SK-N-SH treated with all-trans-retinoic acid at 6 μM for 48 hours (cell line): Measurements from ENCODE around the gene PDE1C.

Source experiments
- ATAC-seq: fragments of 200-7000 bp; cut with Tn5 transposase; 3 replicates; pipeline ENCODE4 v1.9.1; 2020; ENCODE audit warnings: mild to moderate bottlenecking, moderate library complexity
- ARNTL ChIP-seq: fragments of 450-650 bp; formaldehyde crosslinking; IDR thresholded peaks from 2 replicates; pipeline ENCODE4 v1.5.0; 2020; ENCODE audit warnings: low read depth, mild to moderate bottlenecking, moderate library complexity, borderline replicate concordance
- BACH2 ChIP-seq: fragments of 250-450 bp; sonication (Bioruptor Pico); IDR thresholded peaks from 2 replicates; pipeline ENCODE4 v1.9.0; 2021; ENCODE audit warnings: mild to moderate bottlenecking, borderline replicate concordance
- CSDC2 ChIP-seq: fragments of 250-450 bp; sonication (Bioruptor Pico); IDR thresholded peaks from 2 replicates; pipeline ENCODE4 v1.5.0; 2020; ENCODE audit warnings: mild to moderate bottlenecking, moderate library complexity
- PPARA ChIP-seq: fragments of 250-450 bp; sonication (Bioruptor Pico); IDR thresholded peaks from 2 replicates; pipeline ENCODE4 v1.5.0; 2020; ENCODE audit warnings: mild to moderate bottlenecking, borderline replicate concordance
- SNAI2 ChIP-seq: fragments of 250-450 bp; sonication (Bioruptor Pico); IDR thresholded peaks from 2 replicates; pipeline ENCODE4 v1.5.0; 2020; ENCODE audit warnings: mild to moderate bottlenecking, moderate library complexity
- TCF4 ChIP-seq: fragments of 250-450 bp; sonication (Bioruptor Pico); IDR thresholded peaks from 2 replicates; pipeline ENCODE4 v1.8.0; 2021; ENCODE audit warnings: mild to moderate bottlenecking, moderate library complexity, borderline replicate concordance
- TOX ChIP-seq: fragments of 250-450 bp; sonication (Bioruptor Pico); IDR thresholded peaks from 2 replicates; pipeline ENCODE4 v1.8.0; 2021; ENCODE audit warnings: mild to moderate bottlenecking, moderate library complexity, borderline replicate concordance
- ZC3H10 ChIP-seq: fragments of 250-450 bp; sonication (Bioruptor Pico); IDR thresholded peaks from 2 replicates; pipeline ENCODE4 v1.5.1; 2021; ENCODE audit warnings: mild to moderate bottlenecking, moderate library complexity
- ZFP3 ChIP-seq: fragments of 250-450 bp; sonication (Bioruptor Pico); IDR thresholded peaks from 2 replicates; pipeline ENCODE4 v1.5.0; 2020; ENCODE audit warnings: mild to moderate bottlenecking, moderate library complexity
- ZFP30 ChIP-seq: fragments of 450-650 bp; formaldehyde crosslinking; IDR thresholded peaks from 2 replicates; pipeline ENCODE4 v1.5.0; 2022; ENCODE audit warnings: mild to moderate bottlenecking, moderate library complexity
- ZNF565 ChIP-seq: fragments of 450-650 bp; formaldehyde crosslinking; conservative IDR thresholded peaks from 2 replicates; pipeline ENCODE4 v1.5.0; 2020; ENCODE audit warnings: low read depth, mild to moderate bottlenecking, moderate library complexity
- ZNF70 ChIP-seq: fragments of 450-650 bp; formaldehyde crosslinking; IDR thresholded peaks from 2 replicates; pipeline ENCODE4 v1.5.0; 2020; ENCODE audit warnings: mild to moderate bottlenecking, moderate library complexity
- ZNF8 ChIP-seq: fragments of 450-650 bp; formaldehyde crosslinking; IDR thresholded peaks from 2 replicates; pipeline ENCODE4 v1.5.0; 2020; ENCODE audit warnings: mild to moderate bottlenecking, moderate library complexity
- TF ChIP-seq, protein P1 (sequence below): fragments of 250-450 bp; sonication (Bioruptor Pico); IDR thresholded peaks from 2 replicates; pipeline ENCODE4 v1.8.0; 2020; ENCODE audit warnings: mild to moderate bottlenecking, moderate library complexity, borderline replicate concordance
- TF ChIP-seq, protein P2 (sequence below): fragments of 250-450 bp; sonication (Bioruptor Pico); IDR thresholded peaks from 2 replicates; pipeline ENCODE4 v1.5.0; 2020; ENCODE audit warnings: mild to moderate bottlenecking, moderate library complexity
- TF ChIP-seq, protein P3 (sequence below): fragments of 250-450 bp; sonication (Bioruptor Pico); IDR thresholded peaks from 2 replicates; pipeline ENCODE4 v1.8.0; 2021; ENCODE audit warnings: low read depth, mild to moderate bottlenecking, moderate library complexity, borderline replicate concordance

Gene PDE1C

DNA sequence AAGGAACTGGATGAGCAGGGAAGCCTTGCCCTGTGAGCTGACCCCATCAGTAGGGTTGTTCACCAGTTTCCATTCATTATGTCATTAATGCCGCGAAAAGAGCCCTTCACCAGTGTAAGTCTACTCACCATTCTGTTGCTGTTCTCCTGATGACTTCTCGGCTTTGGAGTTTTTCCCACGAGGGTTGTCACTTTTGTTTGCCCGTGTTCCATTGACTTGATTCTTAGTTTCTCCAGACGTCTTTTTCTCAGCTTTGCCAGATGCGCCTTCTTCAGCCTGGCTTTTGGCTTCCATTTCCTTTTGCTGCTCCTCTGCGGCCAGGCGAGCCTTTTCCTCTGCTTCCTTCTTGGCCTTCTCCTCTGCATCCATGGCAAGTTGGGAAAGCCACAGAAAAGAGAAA is 254.4 kb downstream of the PDE1C start (continued):
- TF ChIP-seq ZNF8 (no peak), ZC3H10 (no peak), TCF4 (CRISPR knock-in tag) (no peak), ZFP3 (CRISPR knock-in tag) (no peak)
- TF ChIP-seq, protein P1, sequence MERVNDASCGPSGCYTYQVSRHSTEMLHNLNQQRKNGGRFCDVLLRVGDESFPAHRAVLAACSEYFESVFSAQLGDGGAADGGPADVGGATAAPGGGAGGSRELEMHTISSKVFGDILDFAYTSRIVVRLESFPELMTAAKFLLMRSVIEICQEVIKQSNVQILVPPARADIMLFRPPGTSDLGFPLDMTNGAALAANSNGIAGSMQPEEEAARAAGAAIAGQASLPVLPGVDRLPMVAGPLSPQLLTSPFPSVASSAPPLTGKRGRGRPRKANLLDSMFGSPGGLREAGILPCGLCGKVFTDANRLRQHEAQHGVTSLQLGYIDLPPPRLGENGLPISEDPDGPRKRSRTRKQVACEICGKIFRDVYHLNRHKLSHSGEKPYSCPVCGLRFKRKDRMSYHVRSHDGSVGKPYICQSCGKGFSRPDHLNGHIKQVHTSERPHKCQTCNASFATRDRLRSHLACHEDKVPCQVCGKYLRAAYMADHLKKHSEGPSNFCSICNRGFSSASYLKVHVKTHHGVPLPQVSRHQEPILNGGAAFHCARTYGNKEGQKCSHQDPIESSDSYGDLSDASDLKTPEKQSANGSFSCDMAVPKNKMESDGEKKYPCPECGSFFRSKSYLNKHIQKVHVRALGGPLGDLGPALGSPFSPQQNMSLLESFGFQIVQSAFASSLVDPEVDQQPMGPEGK (CRISPR knock-in tag), result no peak

DNA sequence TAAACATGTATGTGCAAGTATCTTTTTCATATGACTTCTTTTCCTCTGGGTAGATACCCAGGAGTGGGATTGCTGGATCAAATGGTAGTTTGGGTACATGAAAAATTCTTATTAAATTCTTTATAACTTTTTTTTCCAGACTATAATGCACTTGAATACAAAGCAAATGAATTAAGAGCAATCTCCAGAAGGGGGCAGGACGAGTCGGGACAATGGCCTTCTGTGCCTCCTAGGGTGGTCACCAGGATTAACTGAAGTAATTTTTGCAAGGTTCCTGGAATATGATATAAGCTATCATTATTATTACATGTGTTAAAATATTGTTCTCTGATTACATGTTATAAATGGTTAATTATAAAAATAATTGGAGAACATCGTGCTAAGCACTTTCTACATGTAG is 256.0 kb downstream of the PDE1C start:
- peak; percentile 87 for ATAC-seq
- TF ChIP-seq ZFP30 (CRISPR knock-in tag) (no peak), CSDC2 (CRISPR knock-in tag) (no peak), ZC3H10 (no peak), BACH2 (CRISPR knock-in tag) (no peak), ZNF70 (CRISPR knock-in tag) (no peak), PPARA (CRISPR knock-in tag) (no peak), ARNTL (CRISPR knock-in tag) (no peak), ZNF8 (no peak), TCF4 (CRISPR knock-in tag) (no peak), ZNF565 (CRISPR knock-in tag) (no peak)
- TF ChIP-seq, protein P2, sequence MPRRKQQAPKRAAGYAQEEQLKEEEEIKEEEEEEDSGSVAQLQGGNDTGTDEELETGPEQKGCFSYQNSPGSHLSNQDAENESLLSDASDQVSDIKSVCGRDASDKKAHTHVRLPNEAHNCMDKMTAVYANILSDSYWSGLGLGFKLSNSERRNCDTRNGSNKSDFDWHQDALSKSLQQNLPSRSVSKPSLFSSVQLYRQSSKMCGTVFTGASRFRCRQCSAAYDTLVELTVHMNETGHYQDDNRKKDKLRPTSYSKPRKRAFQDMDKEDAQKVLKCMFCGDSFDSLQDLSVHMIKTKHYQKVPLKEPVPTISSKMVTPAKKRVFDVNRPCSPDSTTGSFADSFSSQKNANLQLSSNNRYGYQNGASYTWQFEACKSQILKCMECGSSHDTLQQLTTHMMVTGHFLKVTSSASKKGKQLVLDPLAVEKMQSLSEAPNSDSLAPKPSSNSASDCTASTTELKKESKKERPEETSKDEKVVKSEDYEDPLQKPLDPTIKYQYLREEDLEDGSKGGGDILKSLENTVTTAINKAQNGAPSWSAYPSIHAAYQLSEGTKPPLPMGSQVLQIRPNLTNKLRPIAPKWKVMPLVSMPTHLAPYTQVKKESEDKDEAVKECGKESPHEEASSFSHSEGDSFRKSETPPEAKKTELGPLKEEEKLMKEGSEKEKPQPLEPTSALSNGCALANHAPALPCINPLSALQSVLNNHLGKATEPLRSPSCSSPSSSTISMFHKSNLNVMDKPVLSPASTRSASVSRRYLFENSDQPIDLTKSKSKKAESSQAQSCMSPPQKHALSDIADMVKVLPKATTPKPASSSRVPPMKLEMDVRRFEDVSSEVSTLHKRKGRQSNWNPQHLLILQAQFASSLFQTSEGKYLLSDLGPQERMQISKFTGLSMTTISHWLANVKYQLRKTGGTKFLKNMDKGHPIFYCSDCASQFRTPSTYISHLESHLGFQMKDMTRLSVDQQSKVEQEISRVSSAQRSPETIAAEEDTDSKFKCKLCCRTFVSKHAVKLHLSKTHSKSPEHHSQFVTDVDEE (CRISPR knock-in tag), result no peak
- TF ChIP-seq, protein P3, sequence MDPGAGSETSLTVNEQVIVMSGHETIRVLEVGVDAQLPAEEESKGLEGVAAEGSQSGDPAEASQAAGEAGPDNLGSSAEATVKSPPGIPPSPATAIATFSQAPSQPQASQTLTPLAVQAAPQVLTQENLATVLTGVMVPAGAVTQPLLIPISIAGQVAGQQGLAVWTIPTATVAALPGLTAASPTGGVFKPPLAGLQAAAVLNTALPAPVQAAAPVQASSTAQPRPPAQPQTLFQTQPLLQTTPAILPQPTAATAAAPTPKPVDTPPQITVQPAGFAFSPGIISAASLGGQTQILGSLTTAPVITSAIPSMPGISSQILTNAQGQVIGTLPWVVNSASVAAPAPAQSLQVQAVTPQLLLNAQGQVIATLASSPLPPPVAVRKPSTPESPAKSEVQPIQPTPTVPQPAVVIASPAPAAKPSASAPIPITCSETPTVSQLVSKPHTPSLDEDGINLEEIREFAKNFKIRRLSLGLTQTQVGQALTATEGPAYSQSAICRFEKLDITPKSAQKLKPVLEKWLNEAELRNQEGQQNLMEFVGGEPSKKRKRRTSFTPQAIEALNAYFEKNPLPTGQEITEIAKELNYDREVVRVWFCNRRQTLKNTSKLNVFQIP (CRISPR knock-in tag), result no peak
- TF ChIP-seq, protein P1 (CRISPR knock-in tag), result no peak

DNA sequence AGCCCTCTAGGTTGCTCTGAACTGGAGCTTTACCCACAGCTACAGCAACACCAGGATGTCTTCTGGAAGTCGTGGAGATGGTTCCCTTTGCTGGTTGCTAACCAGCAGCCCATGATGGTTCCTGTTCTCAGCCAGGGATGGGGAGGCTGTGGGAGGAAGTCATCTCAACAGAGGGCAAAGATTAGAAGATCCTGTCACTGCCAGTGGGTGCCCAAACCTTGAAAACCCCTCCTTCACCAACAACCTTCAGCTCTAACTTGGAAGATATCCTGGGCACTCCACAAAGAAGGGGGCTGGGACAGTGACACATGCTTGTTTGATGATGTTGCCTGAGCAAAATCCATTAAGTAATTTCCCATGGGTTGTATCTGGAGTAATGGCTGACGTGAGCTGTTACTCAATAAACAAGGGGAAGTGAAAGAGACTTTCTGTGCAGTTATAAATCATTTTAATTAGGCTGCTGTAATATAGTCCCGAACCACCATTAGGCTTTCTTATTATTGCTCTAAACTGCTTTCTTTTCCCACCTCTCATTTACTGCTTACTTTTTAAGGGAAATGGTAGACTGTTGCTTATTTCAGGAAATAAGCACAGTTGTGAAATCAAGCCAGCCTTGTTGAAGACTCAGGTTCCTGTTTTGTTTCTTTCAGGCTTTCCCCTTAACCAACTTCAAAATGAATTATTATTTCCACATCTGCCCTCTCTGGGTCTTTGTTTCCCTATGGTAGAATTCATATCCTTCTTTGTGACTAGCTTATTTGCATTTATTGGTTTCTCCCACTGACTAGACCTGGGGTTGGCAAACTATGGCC is 258.4 kb downstream of the PDE1C start:
- TF ChIP-seq TOX, result no peak
- TF ChIP-seq ZNF8, result no peak
- TF ChIP-seq ARNTL (CRISPR knock-in tag), result no peak
- no peak for TF ChIP-seq SNAI2 (CRISPR knock-in tag)
- TF ChIP-seq, protein P3 (CRISPR knock-in tag), result no peak
- TF ChIP-seq, all 23 proteins: peak for 0
- ATAC-seq, result no peak; the same call in 2 of the 3 replicates
